NCI-H2196 (cell line): ENCODE data around the gene ADGRA1.

Source experiments
- DNase-seq: peaks from one replicate; lab custom pipeline; 2025; ENCODE audit not compliant: unreplicated experiment; lab: John Stamatoyannopoulos, UW

Gene ADGRA1

GRCh38 chr10:133072720-133073390, 14.9 kb upstream of the ADGRA1 start:
- no peak for DNase-seq

- DNase-seq, result no peak
Measured at GRCh38 chr10:133075346-133076137, 12.2 kb upstream of the ADGRA1 start.

GRCh38 chr10:133076274-133077038, 11.3 kb upstream of the ADGRA1 start:
- no peak for DNase-seq

GRCh38 chr10:133079836-133080682, 7.7 kb upstream of the ADGRA1 start:
- DNase-seq, result no peak

- DNase-seq, result no peak
Measured at GRCh38 chr10:133080683-133081040, 7.1 kb upstream of the ADGRA1 start.

- DNase-seq, result no peak
Measured at GRCh38 chr10:133081636-133082035, 6.1 kb upstream of the ADGRA1 start.

- DNase-seq, result no peak
Measured at GRCh38 chr10:133082685-133083421, 4.9 kb upstream of the ADGRA1 start.

- no peak for DNase-seq
Measured at GRCh38 chr10:133083422-133084100, 4.2 kb upstream of the ADGRA1 start.

GRCh38 chr10:133084491-133084890, 3.2 kb upstream of the ADGRA1 start:
- DNase-seq, result no peak

- DNase-seq, result no peak
Measured at GRCh38 chr10:133085251-133086125, 2.2 kb upstream of the ADGRA1 start.

- DNase-seq, result no peak
Measured at GRCh38 chr10:133086247-133086646, 1.5 kb upstream of the ADGRA1 start.

- DNase-seq, result no peak
Measured at GRCh38 chr10:133087045-133087678, 562 bp upstream of the ADGRA1 start.

- DNase-seq, result no peak
Measured at GRCh38 chr10:133088179-133088955, 643 bp downstream of the ADGRA1 start.

GRCh38 chr10:133088956-133089800, 1.5 kb downstream of the ADGRA1 start:
- no peak for DNase-seq

GRCh38 chr10:133090101-133090500, 2.4 kb downstream of the ADGRA1 start:
- no peak for DNase-seq

GRCh38 chr10:133090654-133091053, 2.9 kb downstream of the ADGRA1 start:
- DNase-seq, result no peak

- DNase-seq, result no peak
Measured at GRCh38 chr10:133091316-133091715, 3.6 kb downstream of the ADGRA1 start.
